H9 (cell line): Measurements from ENCODE around the gene INHBC. TPM values are rescaled to one million over a fixed set of nuclear protein-coding genes. Genes with fewer than 3 reads are reported as not detected.

Experiments used
- DNase-seq: peaks from one replicate; pipeline ENCODE4 v3.0.0-alpha.2; 2017
- H2AFZ ChIP-seq: one replicate; pipeline ENCODE4 v1.6.1; 2013; ENCODE audit warnings: mild to moderate bottlenecking, low read length, control low read depth, moderate library complexity
- H2AK5ac ChIP-seq: 2 replicates; pipeline ENCODE4 v1.6.1; 2013; ENCODE audit warnings: low read length, control low read depth, mixed read lengths; ENCODE audit not compliant: insufficient read length
- H2BK120ac ChIP-seq: one replicate; pipeline ENCODE4 v1.6.1; 2013; ENCODE audit warnings: low read depth, mild to moderate bottlenecking, low read length, control low read depth, inconsistent platforms; ENCODE audit not compliant: poor library complexity, severe bottlenecking
- H2BK12ac ChIP-seq: 2 replicates; pipeline ENCODE4 v1.6.1; 2013; ENCODE audit warnings: low read length, control low read depth, mixed read lengths, low read depth; ENCODE audit not compliant: insufficient read length
- H2BK15ac ChIP-seq: 2 replicates; pipeline ENCODE4 v1.6.1; 2013; ENCODE audit warnings: low read depth, low read length, control low read depth
- H2BK20ac ChIP-seq: one replicate; pipeline ENCODE4 v1.6.1; 2013; ENCODE audit warnings: low read depth, mild to moderate bottlenecking, low read length, control low read depth, inconsistent platforms; ENCODE audit not compliant: poor library complexity, severe bottlenecking
- H2BK5ac ChIP-seq: 2 replicates; pipeline ENCODE4 v1.6.1; 2013; ENCODE audit warnings: low read length, control low read depth, mixed read lengths; ENCODE audit not compliant: insufficient read length
- H3K14ac ChIP-seq: 2 replicates; pipeline ENCODE4 v1.6.1; 2013; ENCODE audit warnings: low read length, control low read depth; ENCODE audit not compliant: insufficient read depth
- H3K18ac ChIP-seq: 2 replicates; pipeline ENCODE4 v1.6.1; 2013; ENCODE audit warnings: low read depth, mild to moderate bottlenecking, mixed read lengths, low read length, control low read depth; ENCODE audit not compliant: insufficient read length
- H3K23ac ChIP-seq: 2 replicates; pipeline ENCODE4 v1.6.1; 2013; ENCODE audit warnings: low read length, control low read depth, mixed read lengths, low read depth; ENCODE audit not compliant: insufficient read length
- H3K23me2 ChIP-seq: 2 replicates; pipeline ENCODE4 v1.6.1; 2013; ENCODE audit warnings: low read depth, mild to moderate bottlenecking, mixed read lengths, low read length, control low read depth; ENCODE audit not compliant: insufficient read length, poor library complexity, severe bottlenecking
- H3K27ac ChIP-seq: 2 replicates; pipeline ENCODE4 v1.5.1; 2013; ENCODE audit warnings: low read length, control low read depth, mixed read lengths, low read depth; ENCODE audit not compliant: insufficient read length
- H3K27me3 ChIP-seq: 2 replicates; pipeline ENCODE4 v1.6.1; 2013; ENCODE audit warnings: low read length, control low read depth, inconsistent platforms; ENCODE audit not compliant: insufficient read depth
- H3K4ac ChIP-seq: 2 replicates; pipeline ENCODE4 v1.6.1; 2013; ENCODE audit warnings: low read depth, mild to moderate bottlenecking, control low read depth, inconsistent platforms, low read length, moderate library complexity
- H3K4me1 ChIP-seq: 2 replicates; pipeline ENCODE4 v1.6.1; 2013; ENCODE audit warnings: low read length, control low read depth, inconsistent platforms; ENCODE audit not compliant: insufficient read depth
- H3K4me2 ChIP-seq: 2 replicates; pipeline ENCODE4 v1.6.1; 2013; ENCODE audit warnings: low read length, control low read depth, mixed read lengths; ENCODE audit not compliant: insufficient read length, insufficient read depth
- H3K56ac ChIP-seq: 2 replicates; pipeline ENCODE4 v1.6.1; 2013; ENCODE audit warnings: low read depth, mild to moderate bottlenecking, mixed read lengths, low read length, control low read depth; ENCODE audit not compliant: insufficient read length
- H3K79me1 ChIP-seq: 2 replicates; pipeline ENCODE4 v1.6.1; 2013; ENCODE audit warnings: low read depth, mild to moderate bottlenecking, moderate library complexity, low read length, control low read depth, inconsistent platforms; ENCODE audit not compliant: insufficient read depth, poor library complexity, severe bottlenecking
- H3K79me2 ChIP-seq: 2 replicates; pipeline ENCODE4 v1.6.1; 2013; ENCODE audit warnings: low read length, control low read depth, inconsistent platforms; ENCODE audit not compliant: insufficient read depth
- H3K9ac ChIP-seq: 2 replicates; pipeline ENCODE4 v1.6.1; 2013; ENCODE audit warnings: low read length, control low read depth, mixed read lengths; ENCODE audit not compliant: insufficient read length; ENCODE audit errors: extremely low read depth
- H3K9me3 ChIP-seq: one replicate; pipeline ENCODE4 v1.6.1; 2013; ENCODE audit warnings: low read depth, low read length, inconsistent platforms; ENCODE audit not compliant: control insufficient read depth
- H3T11ph ChIP-seq: one replicate; pipeline ENCODE4 v1.6.1; 2013; ENCODE audit warnings: mild to moderate bottlenecking, low read length, control low read depth, inconsistent platforms
- H4K20me1 ChIP-seq: one replicate; pipeline ENCODE4 v1.6.1; 2013; ENCODE audit not compliant: control insufficient read depth, insufficient read length, insufficient read depth
- H4K5ac ChIP-seq: 2 replicates; pipeline ENCODE4 v1.6.1; 2013; ENCODE audit warnings: low read depth, mild to moderate bottlenecking, mixed read lengths, low read length, control low read depth; ENCODE audit not compliant: insufficient read length
- H4K8ac ChIP-seq: replicated peaks from 2 replicates; pipeline ENCODE4 v1.6.1; 2013; ENCODE audit warnings: low read length, control low read depth, mixed read lengths, low read depth; ENCODE audit not compliant: insufficient read length
- H4K91ac ChIP-seq: 2 replicates; pipeline ENCODE4 v1.6.1; 2013; ENCODE audit warnings: low read depth, mild to moderate bottlenecking, moderate library complexity, mixed read lengths, low read length, control low read depth; ENCODE audit not compliant: insufficient read length
- H3K27ac Mint-ChIP-seq, 3 experiments: 2 replicates in 2 of 3; 3 replicates in 1 of 3; pipeline ENCODE4 v1.8.0; 2020 to 2021; ENCODE audit warnings: mixed read lengths in 3 of 3, mild to moderate bottlenecking in 1 of 3, moderate library complexity in 1 of 3
- H3K27me3 Mint-ChIP-seq: 2 replicates; pipeline ENCODE4 v1.8.0; 2021; ENCODE audit warnings: low read depth, mild to moderate bottlenecking, moderate library complexity, mixed read lengths
- H3K36me3 Mint-ChIP-seq, 3 experiments: 2 replicates in 2 of 3; 3 replicates in 1 of 3; pipeline ENCODE4 v1.8.0; 2020 to 2021; ENCODE audit warnings: low read depth in 3 of 3, mixed read lengths in 3 of 3; ENCODE audit not compliant: insufficient read depth in 1 of 3
- H3K4me1 Mint-ChIP-seq, 2 experiments: 2 replicates each; pipeline ENCODE4 v1.8.0; 2020; ENCODE audit warnings: mixed read lengths in 2 of 2
- H3K4me3 Mint-ChIP-seq, 2 experiments: 2 replicates in 1 of 2; 3 replicates in 1 of 2; pipeline ENCODE4 v1.8.0; 2020 to 2021; ENCODE audit warnings: mild to moderate bottlenecking in 2 of 2, mixed read lengths in 2 of 2, moderate library complexity in 1 of 2
- H3K9me3 Mint-ChIP-seq, 2 experiments: 2 replicates in 1 of 2; 3 replicates in 1 of 2; pipeline ENCODE4 v1.8.0; 2020; ENCODE audit warnings: mild to moderate bottlenecking in 2 of 2, mixed read lengths in 2 of 2, moderate library complexity in 1 of 2
- CTCF ChIP-seq: fragments of 200-600 bp; sonication (generic); conservative IDR thresholded peaks from 3 replicates; pipeline ENCODE4 v1.8.0; 2021; ENCODE audit warnings: antibody characterized with exemption, mild to moderate bottlenecking
- WGBS: extraction: QIAGEN DNeasy Blood & Tissue Kit; methylation state at CpG from one replicate; pipeline ENCODE4 v1.1.7; 2013; ENCODE audit warnings: missing lambda C conversion rate, low lambda C conversion rate, mixed read lengths; ENCODE audit not compliant: insufficient read length; ENCODE audit errors: extremely low coverage; 5-methylcytosine and 5-hydroxymethylcytosine counted together
- total RNA-seq: library from RNA; stranded (reverse); gene quantifications from 2 replicates; pipeline ENCODE4 v1.2.1, GENCODE V29; 2021

The INHBC gene
- total RNA-seq, 1 experiment from 2014 or later: not detected

- Mint-ChIP-seq H3K27me3 (no peaks in the 10 kb centered on the region; the same call in 1 of the 2 replicates), H3K4me1 (peaks cover 18 to 26% of the 10 kb centered on the region in 2 experiments), H3K9me3 (no peaks in the 10 kb centered on the region), H3K4me3 (no peak overlapping the region; a peak in 1 of 5 replicates), H3K27ac (no peak overlapping the region), H3K36me3 (peaks cover 0 to 2% (median 0%) of the 10 kb centered on the region in 3 experiments; a peak in 1 of 7 replicates)
- Histone ChIP-seq H3K14ac (no peak overlapping the region), H4K91ac (no peak overlapping the region), H3K4me2 (no peak overlapping the region), H3K56ac (no peak overlapping the region), H4K8ac (no peak overlapping the region), H2AFZ (no peak overlapping the region), H2BK20ac (no peak overlapping the region), H3K27ac (no peak overlapping the region), H3K4ac (no peak overlapping the region), H3K18ac (no peak overlapping the region), H3K27me3 (no peaks in the 10 kb centered on the region), H3K23ac (no peak overlapping the region), H3K4me1 (no peaks in the 10 kb centered on the region; the same call in 1 of the 2 replicates), H3T11ph (no peak overlapping the region), H4K5ac (no peak overlapping the region), H3K9ac (no peak overlapping the region), H4K20me1 (no peaks in the 10 kb centered on the region), H2BK12ac (no peak overlapping the region), H2BK5ac (no peak overlapping the region), H2BK15ac (no peak overlapping the region), H2AK5ac (no peak overlapping the region), H3K9me3 (no peaks in the 10 kb centered on the region), H3K79me1 (no peaks in the 10 kb centered on the region), H3K79me2 (no peaks in the 10 kb centered on the region), H2BK120ac (no peak overlapping the region), H3K23me2 (no peaks in the 10 kb centered on the region)
- WGBS: no CpG with 5 or more reads among the region's 3 CpGs
- TF ChIP-seq CTCF: no peak
- DNase-seq: no peak
These were observed 15.5 kb downstream of the INHBC start for GRCh38 chr12:57450057-57450456.
